Activated CD8-positive, alpha-beta memory T cell treated with anti-CD3 and anti-CD28 coated beads, Interleukin-2, amount 10 ng/mL, durations not matched to agents 7 days and 5 days (primary cell): ENCODE measurements around the gene SH3RF1. TPM values are rescaled to one million over a fixed set of nuclear protein-coding genes. Genes with fewer than 3 reads are reported as not detected.
"Not testable (repeated sequence)": the region's sequence is repeated elsewhere in the genome, so short reads cannot be mapped to it uniquely, and the experiment has no call there.

ENCODE experiments used
- ATAC-seq: fragments of 150-1000 bp; cut with Tn5 transposase; one replicate; pipeline ENCODE4 v1.10.0; 2021; ENCODE audit warnings: moderate library complexity
- CTCF ChIA-PET: fragments of 350-600 bp; sonication (Branson Sonifier 250); formaldehyde crosslinking; loops from one replicate; lab custom pipeline; 2021; ENCODE audit warnings: antibody characterized with exemption; lab: Charles Lee
- DNase-seq: peaks from one replicate; pipeline ENCODE4 v3.0.0-alpha.2; 2020
- H3K27ac Mint-ChIP-seq: one replicate; pipeline ENCODE4 v1.8.0; 2021; ENCODE audit warnings: mild to moderate bottlenecking, mixed read lengths
- H3K27me3 Mint-ChIP-seq: one replicate; pipeline ENCODE4 v1.8.0; 2021; ENCODE audit warnings: mixed read lengths
- H3K36me3 Mint-ChIP-seq: one replicate; pipeline ENCODE4 v1.8.0; 2021; ENCODE audit warnings: mild to moderate bottlenecking, mixed read lengths
- H3K4me1 Mint-ChIP-seq: one replicate; pipeline ENCODE4 v1.8.0; 2021; ENCODE audit warnings: mixed read lengths
- H3K4me3 Mint-ChIP-seq: one replicate; pipeline ENCODE4 v1.8.0; 2021; ENCODE audit warnings: mild to moderate bottlenecking, moderate library complexity, mixed read lengths
- H3K9me3 Mint-ChIP-seq: one replicate; pipeline ENCODE4 v1.8.0; 2022; ENCODE audit warnings: low read depth, mixed read lengths
- total RNA-seq, 2 experiments: library from RNA; stranded (reverse); gene quantifications; one replicate each; pipeline ENCODE4 v1.2.3, GENCODE V29; 2021

Gene SH3RF1
- total RNA-seq, 2 experiments from 2014 or later = 0.35 TPM; not detected in 1

- no peak for ATAC-seq
- no peaks in the 10 kb centered on the region for H3K4me1 Mint-ChIP-seq
- H3K27ac Mint-ChIP-seq = no peak overlapping the region
- CTCF ChIA-PET = no interaction called here
- no peak overlapping the region for H3K4me3 Mint-ChIP-seq
- no peaks in the 10 kb centered on the region for H3K36me3 Mint-ChIP-seq
- DNase-seq = no peak
- H3K9me3 Mint-ChIP-seq = no peaks in the 10 kb centered on the region
- peaks cover 8% of the 10 kb centered on the region for H3K27me3 Mint-ChIP-seq
Measured at GRCh38 chr4:169184686-169185085, 86.1 kb downstream of the SH3RF1 start.

GRCh38 chr4:169184236-169184635 is 86.5 kb downstream of the SH3RF1 start:
- Mint-ChIP-seq H3K36me3 (no peaks in the 10 kb centered on the region), H3K9me3 (no peaks in the 10 kb centered on the region), H3K4me1 (no peaks in the 10 kb centered on the region), H3K4me3 (no peak overlapping the region), H3K27me3 (peaks cover 8% of the 10 kb centered on the region), H3K27ac (no peak overlapping the region)
- no peak for DNase-seq
- ATAC-seq = no peak
- CTCF ChIA-PET = no interaction called here

GRCh38 chr4:169183581-169183980 is 87.2 kb downstream of the SH3RF1 start:
- DNase-seq (no peak), ATAC-seq (no peak)
- H3K4me3 Mint-ChIP-seq = no peak overlapping the region
- H3K4me1 Mint-ChIP-seq = no peaks in the 10 kb centered on the region
- CTCF ChIA-PET = no interaction called here
- no peaks in the 10 kb centered on the region for H3K36me3 Mint-ChIP-seq
- H3K9me3 Mint-ChIP-seq = no peaks in the 10 kb centered on the region
- peaks cover 7% of the 10 kb centered on the region for H3K27me3 Mint-ChIP-seq
- no peak overlapping the region for H3K27ac Mint-ChIP-seq

GRCh38 chr4:169179609-169180521 is 90.9 kb downstream of the SH3RF1 start:
- DNase-seq (no peak), ATAC-seq (no peak)
- H3K9me3 Mint-ChIP-seq = no peaks in the 10 kb centered on the region
- CTCF ChIA-PET = no interaction called here
- no peaks in the 10 kb centered on the region for H3K36me3 Mint-ChIP-seq
- H3K27me3 Mint-ChIP-seq = peaks cover 6% of the 10 kb centered on the region
- H3K27ac Mint-ChIP-seq = no peak overlapping the region
- no peak overlapping the region for H3K4me3 Mint-ChIP-seq
- peaks cover 2% of the 10 kb centered on the region for H3K4me1 Mint-ChIP-seq

- CTCF ChIA-PET, H3K27me3 Mint-ChIP-seq, H3K4me1 Mint-ChIP-seq: not testable (repeated sequence)
Measured at GRCh38 chr4:169178092-169178491, 92.7 kb downstream of the SH3RF1 start.

GRCh38 chr4:169175476-169175875 is 95.3 kb downstream of the SH3RF1 start:
- no peaks in the 10 kb centered on the region for H3K9me3 Mint-ChIP-seq
- H3K27ac Mint-ChIP-seq = no peak overlapping the region
- H3K27me3 Mint-ChIP-seq = peaks cover 11% of the 10 kb centered on the region
- ATAC-seq (no peak), DNase-seq (no peak)
- peaks cover 2% of the 10 kb centered on the region for H3K4me1 Mint-ChIP-seq
- no peak overlapping the region for H3K4me3 Mint-ChIP-seq
- H3K36me3 Mint-ChIP-seq = no peaks in the 10 kb centered on the region
- CTCF ChIA-PET = no interaction called here

More at GRCh38 chr4:169178092-169178491, 92.7 kb downstream of the SH3RF1 start:
- DNase-seq, ATAC-seq, H3K9me3 Mint-ChIP-seq, H3K27ac Mint-ChIP-seq, H3K36me3 Mint-ChIP-seq, H3K4me3 Mint-ChIP-seq: not testable (repeated sequence)

GRCh38 chr4:169175035-169175434 is 95.7 kb downstream of the SH3RF1 start:
- Mint-ChIP-seq H3K27me3 (peaks cover 12% of the 10 kb centered on the region), H3K36me3 (no peaks in the 10 kb centered on the region), H3K27ac (no peak overlapping the region), H3K4me1 (peaks cover 2% of the 10 kb centered on the region), H3K4me3 (no peak overlapping the region), H3K9me3 (no peaks in the 10 kb centered on the region)
- DNase-seq = no peak
- CTCF ChIA-PET = no interaction called here
- no peak for ATAC-seq

- CTCF ChIA-PET = no interaction called here
- Mint-ChIP-seq H3K4me1 (peaks cover 2% of the 10 kb centered on the region), H3K27me3 (peaks cover 14% of the 10 kb centered on the region), H3K27ac (no peak overlapping the region), H3K4me3 (no peak overlapping the region), H3K36me3 (no peaks in the 10 kb centered on the region), H3K9me3 (no peaks in the 10 kb centered on the region)
- no peak for DNase-seq
- no peak for ATAC-seq
Measured at GRCh38 chr4:169174247-169174646, 96.5 kb downstream of the SH3RF1 start.

- H3K4me3 Mint-ChIP-seq = no peak overlapping the region
- H3K27ac Mint-ChIP-seq = no peak overlapping the region
- peaks cover 24% of the 10 kb centered on the region for H3K27me3 Mint-ChIP-seq
- H3K9me3 Mint-ChIP-seq = no peaks in the 10 kb centered on the region
- peaks cover 5% of the 10 kb centered on the region for H3K4me1 Mint-ChIP-seq
- CTCF ChIA-PET = no interaction called here
- ATAC-seq (no peak), DNase-seq (no peak)
- H3K36me3 Mint-ChIP-seq = no peaks in the 10 kb centered on the region
Measured at GRCh38 chr4:169167957-169168858, 102.5 kb downstream of the SH3RF1 start.

- H3K27me3 Mint-ChIP-seq = peaks cover 16% of the 10 kb centered on the region
- H3K36me3 Mint-ChIP-seq = no peaks in the 10 kb centered on the region
- no peak for ATAC-seq
- H3K9me3 Mint-ChIP-seq = no peaks in the 10 kb centered on the region
- no peak overlapping the region for H3K4me3 Mint-ChIP-seq
- DNase-seq = no peak
- CTCF ChIA-PET = no interaction called here
- peaks cover 5% of the 10 kb centered on the region for H3K4me1 Mint-ChIP-seq
- H3K27ac Mint-ChIP-seq = no peak overlapping the region
Measured at GRCh38 chr4:169164669-169165415, 105.9 kb downstream of the SH3RF1 start.

GRCh38 chr4:169163947-169164668 is 106.6 kb downstream of the SH3RF1 start:
- H3K9me3 Mint-ChIP-seq = no peaks in the 10 kb centered on the region
- H3K4me3 Mint-ChIP-seq = no peak overlapping the region

GRCh38 chr4:169163495-169163894 is 107.3 kb downstream of the SH3RF1 start:
- H3K36me3 Mint-ChIP-seq = no peaks in the 10 kb centered on the region
- no peak overlapping the region for H3K27ac Mint-ChIP-seq
- CTCF ChIA-PET = no interaction called here
- peaks cover 3% of the 10 kb centered on the region for H3K4me1 Mint-ChIP-seq
- H3K27me3 Mint-ChIP-seq = peaks cover 11% of the 10 kb centered on the region
- H3K4me3 Mint-ChIP-seq = no peak overlapping the region
- no peaks in the 10 kb centered on the region for H3K9me3 Mint-ChIP-seq
- DNase-seq = no peak
- ATAC-seq = no peak

More at GRCh38 chr4:169163947-169164668, 106.6 kb downstream of the SH3RF1 start:
- DNase-seq = no peak
- Mint-ChIP-seq H3K36me3 (no peaks in the 10 kb centered on the region), H3K27ac (no peak overlapping the region), H3K4me1 (peaks cover 5% of the 10 kb centered on the region), H3K27me3 (peaks cover 15% of the 10 kb centered on the region)
- CTCF ChIA-PET = no interaction called here
- ATAC-seq = no peak
